Gastrocnemius medialis (tissue), 4 donors: ENCODE data around the gene TMCC1. TPM values are rescaled to one million over a fixed set of nuclear protein-coding genes. Genes with fewer than 3 reads are reported as not detected.

Source experiments
- ATAC-seq, 2 donors: fragments of 150-250 bp; one replicate each; pipeline ENCODE4 v1.9.1; 2016
- DNase-seq, 2 donors: peaks; one replicate each; pipeline ENCODE4 v3.0.0-alpha.2; 2019
- H3K27ac ChIP-seq, 4 donors: fragments of 200-600 bp; sonication (generic); 1 replicate in 1 of 4; 2 replicates in 3 of 4; pipeline ENCODE4 v1.5.1; 2016 to 2018; ENCODE audit warnings: mild to moderate bottlenecking in 2 of 4, moderate library complexity in 1 of 4
- H3K27me3 ChIP-seq, 3 donors: fragments of 200-600 bp; sonication (generic) in 2 of 3; 1 replicate in 1 of 3; 2 replicates in 2 of 3; pipeline versions ENCODE4 v1.5.1 to v1.6.0; 2016 to 2019; ENCODE audit warnings: mild to moderate bottlenecking in 1 of 3, moderate library complexity in 1 of 3
- H3K36me3 ChIP-seq, 2 donors: fragments of 200-600 bp; sonication (generic) in 1 of 2; one replicate each; pipeline ENCODE4 v1.5.1; 2017 to 2018
- H3K4me1 ChIP-seq, 2 donors: fragments of 200-600 bp; sonication (generic) in 1 of 2; one replicate each; pipeline ENCODE4 v1.5.1; 2016 to 2017; ENCODE audit warnings: mild to moderate bottlenecking in 2 of 2
- H3K4me3 ChIP-seq, 4 donors: fragments of 200-600 bp; sonication (generic) in 3 of 4; 1 replicate in 1 of 4; 2 replicates in 3 of 4; pipeline ENCODE4 v1.5.1; 2016 to 2019; ENCODE audit warnings: mild to moderate bottlenecking in 2 of 4
- H3K9me3 ChIP-seq, 3 donors: fragments of 200-600 bp; sonication (generic) in 2 of 3; 1 replicate in 1 of 3; 2 replicates in 2 of 3; pipeline ENCODE4 v1.5.1; 2016 to 2019
- POLR2A ChIP-seq, 2 donors: fragments of 450-650 bp; IDR thresholded peaks; one replicate each; pipeline ENCODE4 v1.6.1; 2017; ENCODE audit warnings: antibody characterized with exemption in 2 of 2, mild to moderate bottlenecking in 2 of 2, moderate library complexity in 2 of 2
- in situ Hi-C, 4 donors: fragments of 200-750 bp; cut with MboI; loops; one replicate each; pipeline versions ENCODE4 v1.15.0 to v1.8.0; 2017; ENCODE audit warnings: low sequenced_read_pairs in 4 of 4
- intact Hi-C: fragments of 100-400 bp; cut with DNase I; formaldehyde crosslinking; loops from one replicate; pipeline ENCODE4 v1.15.1; 2023; ENCODE audit warnings: low total_unique reads
- total RNA-seq, 4 donors: library from RNA; depleted of rRNA; stranded (reverse); fragments of >200 nt; gene quantifications; one replicate each; pipeline versions ENCODE4 v1.1.0 to v1.2.3, GENCODE V29; 2016
- TF ChIP-seq, protein P1 (sequence below), 5 experiments: fragments of 450-650 bp in 3 of 5; fragments of 200-600 bp in 2 of 5; sonication (generic) in 2 of 5; IDR thresholded peaks in 4 of 5; conservative IDR thresholded peaks in 1 of 5; 1 replicate in 4 of 5; 2 replicates in 1 of 5; pipeline ENCODE4 v1.5.1; 2016 to 2019; ENCODE audit warnings: antibody characterized with exemption in 5 of 5, mild to moderate bottlenecking in 3 of 5, moderate library complexity in 3 of 5

TMCC1 gene
- total RNA-seq, 4 donors from 2014 or later: 18.8 to 24.7 (median 20.2) TPM

- H3K4me1 ChIP-seq: peaks cover 27 to 29% of the 10 kb centered on the region in 2 donors
- no peak for TF ChIP-seq POLR2A (IDR thresholded peaks at IDR 0.05)
- TF ChIP-seq, protein P1, sequence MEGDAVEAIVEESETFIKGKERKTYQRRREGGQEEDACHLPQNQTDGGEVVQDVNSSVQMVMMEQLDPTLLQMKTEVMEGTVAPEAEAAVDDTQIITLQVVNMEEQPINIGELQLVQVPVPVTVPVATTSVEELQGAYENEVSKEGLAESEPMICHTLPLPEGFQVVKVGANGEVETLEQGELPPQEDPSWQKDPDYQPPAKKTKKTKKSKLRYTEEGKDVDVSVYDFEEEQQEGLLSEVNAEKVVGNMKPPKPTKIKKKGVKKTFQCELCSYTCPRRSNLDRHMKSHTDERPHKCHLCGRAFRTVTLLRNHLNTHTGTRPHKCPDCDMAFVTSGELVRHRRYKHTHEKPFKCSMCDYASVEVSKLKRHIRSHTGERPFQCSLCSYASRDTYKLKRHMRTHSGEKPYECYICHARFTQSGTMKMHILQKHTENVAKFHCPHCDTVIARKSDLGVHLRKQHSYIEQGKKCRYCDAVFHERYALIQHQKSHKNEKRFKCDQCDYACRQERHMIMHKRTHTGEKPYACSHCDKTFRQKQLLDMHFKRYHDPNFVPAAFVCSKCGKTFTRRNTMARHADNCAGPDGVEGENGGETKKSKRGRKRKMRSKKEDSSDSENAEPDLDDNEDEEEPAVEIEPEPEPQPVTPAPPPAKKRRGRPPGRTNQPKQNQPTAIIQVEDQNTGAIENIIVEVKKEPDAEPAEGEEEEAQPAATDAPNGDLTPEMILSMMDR (IDR thresholded peaks at IDR 0.05 in 4 of 5, conservative IDR thresholded peaks at IDR 0.05 in 1 of 5): no peak
- ATAC-seq: no peak
- H3K27me3 ChIP-seq: no peaks in the 10 kb centered on the region
- intact Hi-C loops: no loop called here
- no peak for DNase-seq
- in situ Hi-C loops: no loop called here
- H3K9me3 ChIP-seq: no peaks in the 10 kb centered on the region
- H3K36me3 ChIP-seq: no peaks in the 10 kb centered on the region
- H3K27ac ChIP-seq: no peak overlapping the region
- no peak overlapping the region for H3K4me3 ChIP-seq
Measured at GRCh38 chr3:129746629-129747028, 146.9 kb downstream of the TMCC1 start.

DNA sequence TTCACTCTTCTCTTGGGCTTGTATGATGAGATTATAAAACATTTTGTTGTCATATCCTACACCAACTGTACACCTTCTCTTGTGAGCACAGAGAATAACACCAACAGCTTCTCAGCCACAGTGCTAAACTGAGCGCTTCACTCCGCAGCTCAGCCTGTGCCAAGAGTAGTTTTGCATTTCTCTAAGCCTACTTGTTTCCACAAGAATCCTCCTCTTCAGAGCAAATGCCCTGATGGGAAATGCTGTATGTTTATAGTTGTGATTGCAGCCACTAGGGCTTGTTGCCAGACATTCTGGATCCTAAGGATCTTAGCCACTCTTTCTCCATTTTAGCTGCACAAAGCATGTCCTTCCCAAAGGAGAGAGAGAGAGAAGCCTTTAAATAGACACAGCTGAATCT is 148.3 kb downstream of the TMCC1 start:
- in situ Hi-C loops: no loop called here
- ATAC-seq (peak in 1 of 2 donors; percentile 52), DNase-seq (no peak)
- H3K4me3 ChIP-seq: no peak overlapping the region
- no peak overlapping the region for H3K27ac ChIP-seq
- TF ChIP-seq, protein P1 (IDR thresholded peaks at IDR 0.05 in 4 of 5, conservative IDR thresholded peaks at IDR 0.05 in 1 of 5): no peak
- no peak for TF ChIP-seq POLR2A (IDR thresholded peaks at IDR 0.05)
- intact Hi-C loops: no loop called here
- H3K27me3 ChIP-seq: no peaks in the 10 kb centered on the region
- no peaks in the 10 kb centered on the region for H3K9me3 ChIP-seq
- no peaks in the 10 kb centered on the region for H3K36me3 ChIP-seq
- peaks cover 27 to 35% of the 10 kb centered on the region in 2 donors for H3K4me1 ChIP-seq

- intact Hi-C loops: loop anchor here (5.0 kb wide), 1 partner anchor 81 kb away; no protein-coding TSS in a partner anchor
- Histone ChIP-seq H3K27ac (no peak overlapping the region), H3K9me3 (no peaks in the 10 kb centered on the region), H3K27me3 (no peaks in the 10 kb centered on the region), H3K36me3 (no peaks in the 10 kb centered on the region), H3K4me3 (no peak overlapping the region), H3K4me1 (peaks cover 25 to 36% of the 10 kb centered on the region in 2 donors)
- in situ Hi-C loops: no loop called here
- ATAC-seq (no peak), DNase-seq (no peak)
- no peak for TF ChIP-seq POLR2A (IDR thresholded peaks at IDR 0.05)
- TF ChIP-seq, protein P1 (IDR thresholded peaks at IDR 0.05 in 4 of 5, conservative IDR thresholded peaks at IDR 0.05 in 1 of 5): no peak
Measured at GRCh38 chr3:129741794-129742193, 151.7 kb downstream of the TMCC1 start.

DNA sequence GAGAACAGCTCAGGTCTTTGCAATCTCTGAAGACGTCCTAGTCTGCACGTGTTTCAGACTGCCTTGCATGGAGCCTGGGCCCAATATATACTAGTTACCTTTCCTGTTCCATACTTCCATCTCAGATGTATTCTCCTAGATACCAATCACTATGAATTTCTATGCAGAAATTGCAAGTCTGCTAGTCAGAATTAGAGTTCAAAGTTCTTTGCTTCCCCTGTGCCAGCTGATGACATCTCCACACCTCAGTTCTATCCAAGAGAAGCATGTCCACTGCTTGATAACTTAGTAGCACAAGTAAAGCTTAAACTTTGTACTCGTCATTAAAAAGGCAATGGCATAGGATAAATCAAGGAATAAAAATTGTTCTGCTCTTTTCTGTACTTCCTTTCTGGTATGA is 153.4 kb downstream of the TMCC1 start:
- intact Hi-C loops (loop anchor here (5.0 kb wide), 1 partner anchor 82 kb away; no protein-coding TSS in a partner anchor), in situ Hi-C loops (no loop called here)
- DNase-seq: no peak
- no peak for ATAC-seq
- Histone ChIP-seq H3K4me3 (no peak overlapping the region), H3K9me3 (no peaks in the 10 kb centered on the region), H3K36me3 (no peaks in the 10 kb centered on the region), H3K4me1 (peaks cover 17 to 33% of the 10 kb centered on the region in 2 donors), H3K27me3 (no peaks in the 10 kb centered on the region), H3K27ac (no peak overlapping the region)
- TF ChIP-seq, protein P1 (IDR thresholded peaks at IDR 0.05 in 4 of 5, conservative IDR thresholded peaks at IDR 0.05 in 1 of 5): no peak
- no peak for TF ChIP-seq POLR2A (IDR thresholded peaks at IDR 0.05)

GRCh38 chr3:129739634-129740033 is 153.9 kb downstream of the TMCC1 start:
- Histone ChIP-seq H3K4me1 (peaks cover 13 to 29% of the 10 kb centered on the region in 2 donors), H3K9me3 (no peaks in the 10 kb centered on the region), H3K36me3 (no peaks in the 10 kb centered on the region), H3K27me3 (no peaks in the 10 kb centered on the region), H3K4me3 (no peak overlapping the region), H3K27ac (no peak overlapping the region)
- intact Hi-C loops: loop anchor here (5.0 kb wide), 1 partner anchor 83 kb away; no protein-coding TSS in a partner anchor
- in situ Hi-C loops: no loop called here
- no peak for DNase-seq
- ATAC-seq: no peak
- TF ChIP-seq, protein P1 (IDR thresholded peaks at IDR 0.05 in 4 of 5, conservative IDR thresholded peaks at IDR 0.05 in 1 of 5): no peak
- no peak for TF ChIP-seq POLR2A (IDR thresholded peaks at IDR 0.05)
